HG03378 (cell line): ENCODE measurements around the gene ELANE.
"Not testable (repeated sequence)": the region's sequence is repeated elsewhere in the genome, so short reads cannot be mapped to it uniquely, and the experiment has no call there.

Source experiments
- ATAC-seq: cut with Tn5 transposase; IDR thresholded peaks from one replicate; pipeline ENCODE4 v1.9.1; 2021; ENCODE audit warnings: mild to moderate bottlenecking, moderate library complexity; ENCODE audit not compliant: unreplicated experiment

The ELANE gene

GRCh38 chr19:875265-875879, 23.3 kb downstream of the ELANE start:
- ATAC-seq, result no peak

- no peak for ATAC-seq
These were observed 24.0 kb downstream of the ELANE start for GRCh38 chr19:876089-876488.

GRCh38 chr19:876780-877314, 24.7 kb downstream of the ELANE start:
- ATAC-seq, result no peak

GRCh38 chr19:877992-878660, 26.0 kb downstream of the ELANE start:
- ATAC-seq, result not testable (repeated sequence)

GRCh38 chr19:878751-879561, 26.9 kb downstream of the ELANE start:
- ATAC-seq, result not testable (repeated sequence)

GRCh38 chr19:879711-880438, 27.8 kb downstream of the ELANE start:
- ATAC-seq, result no peak

- ATAC-seq, result no peak
These were observed 29.4 kb downstream of the ELANE start for GRCh38 chr19:881385-882071.

GRCh38 chr19:882871-883497, 30.9 kb downstream of the ELANE start:
- no peak for ATAC-seq

GRCh38 chr19:883661-884211, 31.6 kb downstream of the ELANE start:
- no peak for ATAC-seq

- ATAC-seq, result no peak
These were observed 32.5 kb downstream of the ELANE start for GRCh38 chr19:884420-885211.

GRCh38 chr19:885536-886224, 33.6 kb downstream of the ELANE start:
- no peak for ATAC-seq

- no peak for ATAC-seq
These were observed 35.0 kb downstream of the ELANE start for GRCh38 chr19:887072-887471.

- ATAC-seq, result no peak
These were observed 35.5 kb downstream of the ELANE start for GRCh38 chr19:887599-887998.

GRCh38 chr19:888581-889385, 36.7 kb downstream of the ELANE start:
- no peak for ATAC-seq

GRCh38 chr19:889662-890295, 37.7 kb downstream of the ELANE start:
- no peak for ATAC-seq

- no peak for ATAC-seq
These were observed 38.7 kb downstream of the ELANE start for GRCh38 chr19:890831-891230.
